Esophagus squamous epithelium (tissue), 5 donors: ENCODE data around the gene CXCR6. TPM values are rescaled to one million over a fixed set of nuclear protein-coding genes. Genes with fewer than 3 reads are reported as not detected.
A peak's percentile ranks its signal among the peaks of the same experiment; 100 is the strongest.

Experiments used
- DNase-seq: peaks from one replicate; lab custom pipeline; 2025; lab: John Stamatoyannopoulos, UW
- H3K27ac ChIP-seq, 4 donors: fragments of 200-600 bp; sonication (generic); one replicate each; pipeline ENCODE4 v1.5.1; 2016 to 2019; ENCODE audit warnings: mild to moderate bottlenecking in 1 of 4
- H3K27me3 ChIP-seq, 4 donors: fragments of 200-600 bp; sonication (generic); 1 replicate in 3 of 4; 2 replicates in 1 of 4; pipeline versions ENCODE4 v1.5.1 to v1.6.0; 2017 to 2021; ENCODE audit warnings: antibody characterized with exemption in 1 of 4
- H3K36me3 ChIP-seq, 3 donors: fragments of 200-600 bp; sonication (generic); one replicate each; pipeline ENCODE4 v1.5.1; 2016 to 2019
- H3K4me1 ChIP-seq, 3 donors: fragments of 200-600 bp; sonication (generic); one replicate each; pipeline ENCODE4 v1.5.1; 2017 to 2019
- H3K4me3 ChIP-seq, 4 donors: fragments of 200-600 bp; sonication (generic); 1 replicate in 3 of 4; 2 replicates in 1 of 4; pipeline ENCODE4 v1.5.1; 2016 to 2019; ENCODE audit warnings: mild to moderate bottlenecking in 2 of 4, moderate library complexity in 1 of 4
- H3K9me3 ChIP-seq, 3 donors: fragments of 200-600 bp; sonication (generic); one replicate each; pipeline ENCODE4 v1.5.1; 2016 to 2019
- POLR2A ChIP-seq, 4 donors: fragments of 450-650 bp; IDR thresholded peaks; one replicate each; pipeline ENCODE4 v1.6.1; 2017; ENCODE audit warnings: antibody characterized with exemption in 4 of 4, mild to moderate bottlenecking in 4 of 4, moderate library complexity in 3 of 4
- WGBS, 2 donors: methylation state at CpG; one replicate each; pipeline ENCODE4 v1.1.5; 2018; 5-methylcytosine and 5-hydroxymethylcytosine counted together
- intact Hi-C: fragments of 100-400 bp; cut with DNase I; formaldehyde crosslinking; loops from one replicate; pipeline ENCODE4 v1.15.0; 2022
- total RNA-seq, 4 donors: library from RNA; depleted of rRNA; stranded (reverse); fragments of >200 nt; gene quantifications; one replicate each; pipeline ENCODE4 v1.1.0, GENCODE V29; 2016
- TF ChIP-seq, protein P1 (sequence below), 6 experiments: fragments of 450-650 bp in 4 of 6; fragments of 200-600 bp in 2 of 6; sonication (generic) in 2 of 6; IDR thresholded peaks; one replicate each; pipeline ENCODE4 v1.5.1; 2016 to 2019; ENCODE audit warnings: antibody characterized with exemption in 6 of 6, mild to moderate bottlenecking in 4 of 6, moderate library complexity in 4 of 6
- donor health status: DM: yes; HTN: yes; CAD: no.

CXCR6 gene
- total RNA-seq, 4 donors from 2014 or later: 1.7 to 12.0 (median 4.4) TPM

DNA sequence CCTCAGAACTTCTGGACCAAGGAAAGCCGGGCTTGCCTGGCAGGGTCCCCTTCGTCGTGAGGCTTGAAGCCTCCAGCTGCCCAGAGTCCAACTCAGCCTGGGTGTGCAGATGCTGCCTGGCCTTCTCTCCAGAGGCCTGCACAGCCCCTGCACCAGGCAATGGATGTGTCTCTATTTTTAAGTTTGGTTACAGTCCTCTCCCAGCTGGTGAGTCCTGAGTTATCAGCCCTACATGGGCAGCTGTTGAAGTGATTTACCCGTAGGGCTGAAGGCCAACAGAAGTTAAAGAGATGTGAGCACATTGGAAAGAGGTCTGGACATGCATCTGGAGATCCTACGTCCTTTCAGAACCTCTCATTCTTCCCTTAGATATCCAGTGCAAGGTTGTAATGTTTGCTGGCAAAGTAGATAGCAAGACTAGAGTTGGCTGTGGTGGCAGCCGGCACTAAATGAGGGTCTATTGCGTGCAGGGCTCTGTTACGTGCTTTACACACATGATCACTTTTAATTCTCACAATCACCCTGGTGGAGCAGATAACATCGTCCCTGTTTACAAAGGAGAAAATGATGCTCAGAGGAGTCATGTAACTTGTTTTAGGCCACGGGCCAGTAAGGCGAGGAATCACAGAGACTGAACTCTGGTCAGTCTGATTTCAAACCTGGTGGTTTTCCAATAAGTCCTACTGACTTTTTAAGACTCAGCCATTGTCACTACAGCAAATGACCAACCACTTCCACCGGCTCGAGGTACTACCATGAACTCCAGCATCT lies 42.5 kb downstream of the CXCR6 start:
- H3K27me3 ChIP-seq: no peaks in the 10 kb centered on the region
- no peak for DNase-seq
- H3K4me1 ChIP-seq: peaks cover 36 to 73% (median 57%) of the 10 kb centered on the region in 3 donors
- H3K36me3 ChIP-seq: peaks cover 0 to 46% (median 5%) of the 10 kb centered on the region in 3 donors
- H3K9me3 ChIP-seq: no peaks in the 10 kb centered on the region
- no peak for TF ChIP-seq POLR2A (IDR thresholded peaks at IDR 0.05)
- TF ChIP-seq, protein P1, sequence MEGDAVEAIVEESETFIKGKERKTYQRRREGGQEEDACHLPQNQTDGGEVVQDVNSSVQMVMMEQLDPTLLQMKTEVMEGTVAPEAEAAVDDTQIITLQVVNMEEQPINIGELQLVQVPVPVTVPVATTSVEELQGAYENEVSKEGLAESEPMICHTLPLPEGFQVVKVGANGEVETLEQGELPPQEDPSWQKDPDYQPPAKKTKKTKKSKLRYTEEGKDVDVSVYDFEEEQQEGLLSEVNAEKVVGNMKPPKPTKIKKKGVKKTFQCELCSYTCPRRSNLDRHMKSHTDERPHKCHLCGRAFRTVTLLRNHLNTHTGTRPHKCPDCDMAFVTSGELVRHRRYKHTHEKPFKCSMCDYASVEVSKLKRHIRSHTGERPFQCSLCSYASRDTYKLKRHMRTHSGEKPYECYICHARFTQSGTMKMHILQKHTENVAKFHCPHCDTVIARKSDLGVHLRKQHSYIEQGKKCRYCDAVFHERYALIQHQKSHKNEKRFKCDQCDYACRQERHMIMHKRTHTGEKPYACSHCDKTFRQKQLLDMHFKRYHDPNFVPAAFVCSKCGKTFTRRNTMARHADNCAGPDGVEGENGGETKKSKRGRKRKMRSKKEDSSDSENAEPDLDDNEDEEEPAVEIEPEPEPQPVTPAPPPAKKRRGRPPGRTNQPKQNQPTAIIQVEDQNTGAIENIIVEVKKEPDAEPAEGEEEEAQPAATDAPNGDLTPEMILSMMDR (IDR thresholded peaks at IDR 0.05): no peak
- H3K4me3 ChIP-seq: no peak overlapping the region
- peak overlapping the region; percentile 78 to 88 (median 82) for H3K27ac ChIP-seq
- intact Hi-C loops: no loop called here
- 84 to 90% methylated on average over 9 of the region's 13 CpGs for whole genome bisulfite sequencing, 2 donors

GRCh38 chr3:45986303-45986982 lies 43.2 kb downstream of the CXCR6 start:
- H3K9me3 ChIP-seq: no peaks in the 10 kb centered on the region
- TF ChIP-seq, protein P1 (IDR thresholded peaks at IDR 0.05): no peak
- TF ChIP-seq POLR2A (IDR thresholded peaks at IDR 0.05): no peak
- H3K4me1 ChIP-seq: peaks cover 36 to 80% (median 59%) of the 10 kb centered on the region in 3 donors
- H3K4me3 ChIP-seq: no peak overlapping the region
- peaks cover 0 to 39% (median 5%) of the 10 kb centered on the region in 3 donors for H3K36me3 ChIP-seq
- peak overlapping the region; percentile 78 to 88 (median 82) for H3K27ac ChIP-seq
- intact Hi-C loops: no loop called here
- WGBS, 2 donors: 11 to 80% methylated on average over 2 to 3 of the region's 5 CpGs
- no peaks in the 10 kb centered on the region for H3K27me3 ChIP-seq
- DNase-seq: no peak

- DNase-seq: no peak
- H3K36me3 ChIP-seq: peaks cover 0 to 27% (median 5%) of the 10 kb centered on the region in 3 donors
- H3K4me1 ChIP-seq: peaks cover 41 to 92% (median 71%) of the 10 kb centered on the region in 3 donors
- intact Hi-C loops: no loop called here
- H3K27me3 ChIP-seq: no peaks in the 10 kb centered on the region
- H3K4me3 ChIP-seq: peak overlapping the region in 1 of 4 donors; percentile 8
- peak overlapping the region; percentile 78 to 88 (median 82) for H3K27ac ChIP-seq
- no peaks in the 10 kb centered on the region for H3K9me3 ChIP-seq
- TF ChIP-seq, protein P1 (IDR thresholded peaks at IDR 0.05): no peak
- no peak for TF ChIP-seq POLR2A (IDR thresholded peaks at IDR 0.05)
- WGBS, 2 donors: 27 to 45% methylated on average over 4 to 7 of the region's 8 CpGs
These were observed 44.4 kb downstream of the CXCR6 start for GRCh38 chr3:45987368-45988291.

- intact Hi-C loops: no loop called here
- Histone ChIP-seq H3K4me3 (no peak overlapping the region), H3K27me3 (no peaks in the 10 kb centered on the region), H3K4me1 (peaks cover 47 to 99% (median 78%) of the 10 kb centered on the region in 3 donors), H3K9me3 (no peaks in the 10 kb centered on the region), H3K36me3 (peaks cover 0 to 20% (median 5%) of the 10 kb centered on the region in 3 donors), H3K27ac (peak overlapping the region; percentile 78 to 88 (median 82))
- WGBS, 2 donors: 60 to 63% methylated on average over 4 of the region's 4 CpGs
- no peak for DNase-seq
- TF ChIP-seq, protein P1 (IDR thresholded peaks at IDR 0.05): no peak
- no peak for TF ChIP-seq POLR2A (IDR thresholded peaks at IDR 0.05)
These were observed 45.1 kb downstream of the CXCR6 start for GRCh38 chr3:45988362-45988761.
